Activated T-helper 2 cell treated with anti-CD3 and anti-CD28 coated beads, Interferon-gamma antibody, Interleukin-2, Interleukin-4, amounts not matched to agents 10 μg/mL and 5 μg/mL and 100 μg/mL, durations not matched to agents 14 hours and 24 hours and 36 hours (primary cell): Measurements from ENCODE around the gene ECHDC1. TPM values are rescaled to one million over a fixed set of nuclear protein-coding genes. Genes with fewer than 3 reads are reported as not detected.

Source experiments
- DNase-seq: peaks from one replicate; pipeline ENCODE4 v3.0.0; 2021; ENCODE audit warnings: low spot score
- H3K27ac Mint-ChIP-seq: one replicate; pipeline ENCODE4 v1.8.0; 2021; ENCODE audit warnings: mixed read lengths
- H3K27me3 Mint-ChIP-seq: one replicate; pipeline ENCODE4 v1.8.0; 2021; ENCODE audit warnings: low read depth, mixed read lengths
- H3K36me3 Mint-ChIP-seq: one replicate; pipeline ENCODE4 v1.8.0; 2021; ENCODE audit warnings: low read depth, mixed read lengths
- H3K4me1 Mint-ChIP-seq: one replicate; pipeline ENCODE4 v1.8.0; 2021; ENCODE audit warnings: low read depth, mixed read lengths
- H3K4me3 Mint-ChIP-seq: one replicate; pipeline ENCODE4 v1.8.0; 2021; ENCODE audit warnings: low read depth, mild to moderate bottlenecking, moderate library complexity, mixed read lengths
- H3K9me3 Mint-ChIP-seq: one replicate; pipeline ENCODE4 v1.8.0; 2021; ENCODE audit warnings: mixed read lengths
- intact Hi-C: fragments of 100-400 bp; cut with micrococcal nuclease; formaldehyde crosslinking; loops from one replicate; pipeline ENCODE4 v1.15.1; 2023
- total RNA-seq: library from RNA; stranded (reverse); gene quantifications from 2 replicates; pipeline ENCODE4 v1.2.3, GENCODE V29; 2022

The ECHDC1 gene
- total RNA-seq, 1 donor from 2014 or later: 60.9 TPM

DNA sequence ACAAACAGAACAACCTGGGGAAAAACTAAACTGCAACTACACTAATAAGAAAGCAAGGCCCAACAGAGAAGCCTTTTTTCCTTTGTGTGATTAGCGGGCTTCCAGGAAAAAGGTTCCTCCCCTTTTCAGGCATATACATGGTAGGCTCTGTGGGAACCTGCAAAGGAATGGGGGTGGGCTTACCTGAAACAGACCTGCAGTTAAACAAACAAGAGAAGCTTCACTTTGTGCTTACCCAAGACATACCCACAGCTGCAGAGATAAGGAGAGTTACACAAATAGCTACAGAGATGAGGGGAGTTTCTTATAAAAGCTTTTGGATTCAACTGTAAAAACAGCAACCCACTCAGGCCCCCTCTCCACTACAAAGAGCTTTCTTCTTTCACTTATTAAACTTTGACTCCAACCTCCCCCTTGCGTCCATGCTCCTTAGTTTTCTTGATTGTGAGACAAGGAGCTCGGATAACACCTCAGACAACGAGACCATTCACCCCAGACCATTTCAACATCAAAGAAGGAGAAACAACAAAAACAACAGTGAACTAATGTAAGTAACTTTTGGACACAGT lies 45.8 kb downstream of the ECHDC1 start:
- Mint-ChIP-seq H3K9me3 (no peaks in the 10 kb centered on the region), H3K4me3 (no peak overlapping the region), H3K36me3 (peaks cover 44% of the 10 kb centered on the region), H3K27ac (no peak overlapping the region), H3K4me1 (peaks cover 22% of the 10 kb centered on the region), H3K27me3 (no peaks in the 10 kb centered on the region)
- intact Hi-C loops: no loop called here
- DNase-seq: no peak

DNA sequence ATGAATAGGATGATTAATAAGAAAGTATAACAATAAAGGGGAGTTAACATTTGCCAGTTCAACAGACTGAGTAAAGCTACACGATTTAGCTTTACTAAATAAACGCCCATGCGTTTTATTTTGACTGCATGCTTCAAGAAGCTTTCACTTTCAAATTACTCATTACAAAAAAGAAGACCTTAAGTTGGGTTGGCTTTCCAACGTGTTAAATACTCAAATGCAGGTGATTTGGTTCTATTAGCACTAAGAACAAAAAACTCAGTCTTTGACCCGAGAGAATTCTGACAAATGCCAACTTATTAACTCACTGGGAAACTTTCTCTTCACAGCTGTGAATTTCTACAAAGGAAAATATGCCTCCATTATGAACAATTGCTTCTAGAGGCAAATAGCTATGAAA lies 51.9 kb downstream of the ECHDC1 start:
- intact Hi-C loops: loop anchor here (1.0 to 2.0 kb wide), 3 partner anchors 10 to 129 kb away; partner anchors contain the start of gene RNF146
- Mint-ChIP-seq H3K27ac (peak overlapping the region; percentile 48), H3K4me1 (peaks cover 40% of the 10 kb centered on the region), H3K36me3 (peaks cover 67% of the 10 kb centered on the region), H3K9me3 (no peaks in the 10 kb centered on the region), H3K27me3 (no peaks in the 10 kb centered on the region), H3K4me3 (no peak overlapping the region)
- DNase-seq: no peak

DNA sequence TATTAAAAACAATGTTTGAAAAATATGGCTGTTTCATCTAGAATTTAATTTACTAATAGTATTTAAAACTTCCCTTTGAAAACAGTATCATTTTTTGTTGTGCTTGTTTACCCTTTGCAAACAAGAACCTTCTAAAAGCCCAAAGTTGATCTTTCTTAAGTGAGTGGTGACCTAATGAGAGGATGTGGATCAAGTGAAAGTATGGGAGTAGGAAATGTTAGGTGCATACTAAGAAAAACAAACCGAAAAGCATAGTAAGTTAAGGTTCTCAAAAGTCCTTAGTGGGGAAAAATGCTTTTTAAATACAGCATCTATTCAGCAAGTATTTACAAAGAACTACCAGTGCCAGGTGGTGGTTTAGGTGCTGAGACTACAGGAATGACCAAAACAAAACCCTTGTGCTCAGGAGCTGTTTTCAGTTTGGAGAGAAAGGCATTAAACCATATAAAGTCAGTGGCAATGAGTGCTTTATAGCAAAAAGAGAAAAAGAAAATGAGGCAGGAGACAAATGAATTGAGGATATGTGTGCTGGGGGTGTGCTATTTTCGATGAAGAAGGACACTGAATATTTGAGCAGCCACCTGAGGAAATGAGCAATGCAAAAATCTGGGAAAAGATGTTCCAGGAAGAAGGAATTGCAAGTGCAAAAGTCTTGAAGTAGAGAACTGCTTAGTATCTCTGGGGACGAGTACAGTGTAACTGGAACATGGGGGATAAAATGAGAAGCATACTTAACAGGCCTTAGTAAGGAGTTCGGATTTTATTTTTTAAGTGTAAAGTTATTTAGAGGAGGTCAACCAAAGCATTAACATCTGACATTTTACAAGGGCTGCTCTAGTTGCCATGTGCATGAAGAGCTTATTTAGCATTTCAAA lies 52.8 kb downstream of the ECHDC1 start:
- Mint-ChIP-seq H3K4me1 (peaks cover 40% of the 10 kb centered on the region), H3K27me3 (no peaks in the 10 kb centered on the region), H3K4me3 (peak overlapping the region; percentile 5), H3K36me3 (peaks cover 74% of the 10 kb centered on the region), H3K9me3 (no peaks in the 10 kb centered on the region), H3K27ac (peak overlapping the region; percentile 48)
- DNase-seq: no peak
- intact Hi-C loops: loop anchor here (1.0 to 2.0 kb wide), 3 partner anchors 11 to 130 kb away; partner anchors contain the start of gene RNF146

DNA sequence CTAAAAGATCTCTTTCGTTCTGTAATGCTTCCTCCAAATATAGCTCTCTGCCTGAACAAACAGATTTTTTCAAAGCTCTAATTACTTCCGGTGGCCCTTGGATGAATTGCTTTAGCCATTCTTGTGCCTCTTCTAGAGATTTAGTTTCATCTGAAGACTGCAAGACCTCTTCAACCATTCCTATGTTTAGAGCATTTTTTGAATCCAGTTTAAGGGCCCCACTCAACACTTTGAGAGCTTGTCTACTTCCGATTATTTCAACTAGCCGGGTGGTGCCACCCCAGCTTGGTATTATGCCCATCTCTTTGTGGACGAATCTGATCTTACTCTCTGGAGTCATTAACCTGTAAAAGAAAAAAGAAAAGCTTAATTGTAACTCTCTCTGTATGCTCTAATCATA lies 53.5 kb downstream of the ECHDC1 start:
- no peak for DNase-seq
- Mint-ChIP-seq H3K36me3 (peaks cover 74% of the 10 kb centered on the region), H3K4me3 (no peak overlapping the region), H3K4me1 (peaks cover 40% of the 10 kb centered on the region), H3K9me3 (no peaks in the 10 kb centered on the region), H3K27me3 (no peaks in the 10 kb centered on the region), H3K27ac (peak overlapping the region; percentile 48)
- intact Hi-C loops: loop anchor here (2.0 kb wide), 1 partner anchor 23 kb away; the partner anchor contains the start of gene RNF146

GRCh38 chr6:127288705-127289104 lies 54.7 kb downstream of the ECHDC1 start:
- peak overlapping the region; percentile 73 for H3K27ac Mint-ChIP-seq
- no peaks in the 10 kb centered on the region for H3K27me3 Mint-ChIP-seq
- H3K4me1 Mint-ChIP-seq: peaks cover 37% of the 10 kb centered on the region
- H3K36me3 Mint-ChIP-seq: peaks cover 71% of the 10 kb centered on the region
- DNase-seq: no peak
- intact Hi-C loops: no loop called here
- H3K4me3 Mint-ChIP-seq: no peak overlapping the region
- no peaks in the 10 kb centered on the region for H3K9me3 Mint-ChIP-seq

- Mint-ChIP-seq H3K4me1 (peaks cover 1% of the 10 kb centered on the region), H3K36me3 (peaks cover 45% of the 10 kb centered on the region), H3K4me3 (no peak overlapping the region), H3K9me3 (no peaks in the 10 kb centered on the region), H3K27me3 (no peaks in the 10 kb centered on the region), H3K27ac (no peak overlapping the region)
- DNase-seq: no peak
- intact Hi-C loops: no loop called here
Measured at GRCh38 chr6:127282184-127282583, 61.2 kb downstream of the ECHDC1 start.

GRCh38 chr6:127279815-127280214 lies 63.6 kb downstream of the ECHDC1 start:
- DNase-seq: no peak
- peaks cover 6% of the 10 kb centered on the region for H3K4me1 Mint-ChIP-seq
- H3K27ac Mint-ChIP-seq: no peak overlapping the region
- no peak overlapping the region for H3K4me3 Mint-ChIP-seq
- H3K9me3 Mint-ChIP-seq: no peaks in the 10 kb centered on the region
- intact Hi-C loops: no loop called here
- peaks cover 28% of the 10 kb centered on the region for H3K36me3 Mint-ChIP-seq
- H3K27me3 Mint-ChIP-seq: no peaks in the 10 kb centered on the region

DNA sequence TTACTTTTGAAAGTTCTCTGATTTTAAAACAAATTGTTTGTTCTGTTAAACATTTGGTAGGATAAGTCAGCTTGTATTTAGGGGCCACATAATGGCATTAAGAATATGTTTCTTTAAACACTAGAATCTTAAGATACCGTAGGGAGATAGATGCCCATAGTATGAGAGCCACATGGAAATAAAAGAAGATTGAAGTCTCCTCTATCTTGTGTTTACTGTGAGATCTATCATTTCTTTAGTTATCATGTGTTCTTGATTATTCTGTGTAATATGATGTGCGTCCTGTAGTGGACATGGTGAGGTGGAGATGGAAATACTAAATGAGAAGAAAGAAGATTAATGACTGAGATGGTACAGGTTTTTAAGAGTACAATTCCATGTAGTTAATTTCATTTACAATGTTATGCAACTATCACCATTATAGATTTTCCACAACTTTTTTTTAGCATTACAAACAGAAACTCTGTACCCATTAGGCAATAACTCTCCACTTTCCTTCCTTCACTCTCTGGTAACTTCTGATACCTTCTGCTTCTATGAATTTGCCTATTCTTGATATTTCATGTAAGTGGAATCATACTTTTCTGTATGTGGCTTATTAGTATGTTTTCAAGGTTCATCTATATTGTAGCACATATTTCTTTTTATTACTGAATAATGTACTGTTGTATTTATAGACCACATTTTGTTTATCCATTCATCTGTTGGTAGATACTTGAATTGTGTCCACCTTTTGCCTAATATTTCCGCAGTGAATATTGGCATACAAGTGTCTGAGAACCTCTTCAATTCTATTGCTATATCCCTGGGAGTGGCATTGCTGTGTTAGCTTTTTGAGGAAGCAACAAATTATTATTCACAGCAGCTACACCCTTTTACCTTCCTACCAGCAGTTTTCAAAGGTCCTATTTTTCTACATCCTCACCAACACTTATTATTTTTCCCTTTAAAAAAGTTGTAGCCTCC lies 65.2 kb downstream of the ECHDC1 start:
- Mint-ChIP-seq H3K4me3 (no peak overlapping the region), H3K27me3 (no peaks in the 10 kb centered on the region), H3K36me3 (peaks cover 24% of the 10 kb centered on the region), H3K4me1 (peaks cover 13% of the 10 kb centered on the region), H3K27ac (no peak overlapping the region), H3K9me3 (no peaks in the 10 kb centered on the region)
- intact Hi-C loops: no loop called here
- DNase-seq: no peak

GRCh38 chr6:127276331-127276730 lies 67.1 kb downstream of the ECHDC1 start:
- Mint-ChIP-seq H3K9me3 (no peaks in the 10 kb centered on the region), H3K36me3 (peaks cover 15% of the 10 kb centered on the region), H3K4me3 (no peak overlapping the region), H3K4me1 (peaks cover 13% of the 10 kb centered on the region), H3K27ac (no peak overlapping the region), H3K27me3 (no peaks in the 10 kb centered on the region)
- intact Hi-C loops: no loop called here
- no peak for DNase-seq

GRCh38 chr6:127273499-127273898 lies 69.9 kb downstream of the ECHDC1 start:
- H3K4me1 Mint-ChIP-seq: peaks cover 24% of the 10 kb centered on the region
- DNase-seq: no peak
- H3K4me3 Mint-ChIP-seq: no peak overlapping the region
- no peaks in the 10 kb centered on the region for H3K9me3 Mint-ChIP-seq
- H3K27ac Mint-ChIP-seq: no peak overlapping the region
- intact Hi-C loops: no loop called here
- H3K27me3 Mint-ChIP-seq: no peaks in the 10 kb centered on the region
- H3K36me3 Mint-ChIP-seq: peaks cover 18% of the 10 kb centered on the region

DNA sequence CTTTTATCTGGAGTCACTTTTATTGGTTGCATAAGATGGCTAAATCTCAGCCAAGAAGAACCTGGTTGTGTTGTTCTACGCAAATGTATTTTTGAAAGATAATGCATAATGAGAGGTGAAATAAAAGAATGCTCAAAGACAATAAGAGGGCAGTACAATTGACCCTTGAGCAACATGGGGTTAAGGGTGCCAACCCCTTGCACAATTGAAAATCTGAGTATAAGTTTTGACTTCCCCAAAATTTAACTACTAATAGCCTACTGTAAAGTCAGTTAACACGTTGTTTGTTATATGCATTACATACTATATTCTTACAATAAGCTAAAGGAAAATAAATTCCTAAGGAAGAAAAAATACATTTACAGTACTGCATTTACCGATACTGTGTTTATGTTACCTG lies 70.8 kb downstream of the ECHDC1 start:
- intact Hi-C loops: no loop called here
- peaks cover 32% of the 10 kb centered on the region for H3K4me1 Mint-ChIP-seq

More for the DNA sequence above, 70.8 kb downstream of the ECHDC1 start:
- no peak for DNase-seq
- Mint-ChIP-seq H3K4me3 (no peak overlapping the region), H3K9me3 (no peaks in the 10 kb centered on the region), H3K27me3 (no peaks in the 10 kb centered on the region), H3K36me3 (peaks cover 22% of the 10 kb centered on the region), H3K27ac (no peak overlapping the region)
